Colonic mucosa (tissue), 4 donors: ENCODE measurements around the gene ZNF526. TPM values are rescaled to one million over a fixed set of nuclear protein-coding genes. Genes with fewer than 3 reads are reported as not detected.

Experiments
- DNase-seq: peaks from one replicate; pipeline ENCODE4 v3.0.0-alpha.2; 2020
- H3K27ac ChIP-seq: fragments of 200-600 bp; one replicate; pipeline ENCODE4 v1.8.0; 2021
- H3K27me3 ChIP-seq: fragments of 200-600 bp; one replicate; pipeline ENCODE4 v1.8.0; 2021
- H3K36me3 ChIP-seq: fragments of 200-600 bp; one replicate; pipeline ENCODE4 v1.8.0; 2021
- H3K4me1 ChIP-seq: fragments of 200-600 bp; one replicate; pipeline ENCODE4 v1.8.0; 2021; ENCODE audit warnings: mild to moderate bottlenecking
- H3K4me3 ChIP-seq: fragments of 200-600 bp; one replicate; pipeline ENCODE4 v1.8.0; 2021
- H3K9ac ChIP-seq, 2 donors: one replicate each; pipeline ENCODE4 v1.7.0; 2013; ENCODE audit warnings: control low read depth in 2 of 2, low read depth in 2 of 2, low read length in 2 of 2
- H3K9me3 ChIP-seq: fragments of 200-600 bp; one replicate; pipeline ENCODE4 v1.8.0; 2021
- intact Hi-C: fragments of 100-400 bp; cut with DNase I; formaldehyde crosslinking; loops from one replicate; pipeline ENCODE4 v1.14.1; 2022
- total RNA-seq, 2 donors: library from RNA; stranded (reverse); fragmentation: NEBNext Ultra II Directional in 1 of 2; extraction: Animal tissue kit (Norgen Biotek cat#: 25700) in 1 of 2; gene quantifications; one replicate each; pipeline ENCODE4 v1.2.1, GENCODE V29; 2021
- TF ChIP-seq, protein P1 (sequence below): fragments of 200-600 bp; IDR thresholded peaks from one replicate; pipeline ENCODE4 v1.8.0; 2022; ENCODE audit warnings: antibody characterized with exemption, mild to moderate bottlenecking
- donor health status: healthy.
- donor health status: DM: no; HTN: no; CAD: no.
- donor health status: DM: no; HTN: no; CAD: no.

Gene ZNF526
- total RNA-seq, 2 donors from 2014 or later, result 9.3 to 12.8 TPM

GRCh38 chr19:42189133-42189532 lies 31.0 kb upstream of the ZNF526 start:
- no peak overlapping the region for H3K9ac ChIP-seq
- no peak for DNase-seq
- H3K27me3 ChIP-seq, result no peaks in the 10 kb centered on the region
- no peak overlapping the region for H3K27ac ChIP-seq
- intact Hi-C loops, result no loop called here
- H3K4me3 ChIP-seq, result no peak overlapping the region
- peaks cover 10% of the 10 kb centered on the region for H3K4me1 ChIP-seq
- no peaks in the 10 kb centered on the region for H3K36me3 ChIP-seq
- H3K9me3 ChIP-seq, result no peaks in the 10 kb centered on the region
- TF ChIP-seq, protein P1, sequence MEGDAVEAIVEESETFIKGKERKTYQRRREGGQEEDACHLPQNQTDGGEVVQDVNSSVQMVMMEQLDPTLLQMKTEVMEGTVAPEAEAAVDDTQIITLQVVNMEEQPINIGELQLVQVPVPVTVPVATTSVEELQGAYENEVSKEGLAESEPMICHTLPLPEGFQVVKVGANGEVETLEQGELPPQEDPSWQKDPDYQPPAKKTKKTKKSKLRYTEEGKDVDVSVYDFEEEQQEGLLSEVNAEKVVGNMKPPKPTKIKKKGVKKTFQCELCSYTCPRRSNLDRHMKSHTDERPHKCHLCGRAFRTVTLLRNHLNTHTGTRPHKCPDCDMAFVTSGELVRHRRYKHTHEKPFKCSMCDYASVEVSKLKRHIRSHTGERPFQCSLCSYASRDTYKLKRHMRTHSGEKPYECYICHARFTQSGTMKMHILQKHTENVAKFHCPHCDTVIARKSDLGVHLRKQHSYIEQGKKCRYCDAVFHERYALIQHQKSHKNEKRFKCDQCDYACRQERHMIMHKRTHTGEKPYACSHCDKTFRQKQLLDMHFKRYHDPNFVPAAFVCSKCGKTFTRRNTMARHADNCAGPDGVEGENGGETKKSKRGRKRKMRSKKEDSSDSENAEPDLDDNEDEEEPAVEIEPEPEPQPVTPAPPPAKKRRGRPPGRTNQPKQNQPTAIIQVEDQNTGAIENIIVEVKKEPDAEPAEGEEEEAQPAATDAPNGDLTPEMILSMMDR, result no peak

- H3K9ac ChIP-seq, result peak overlapping the region in 1 of 2 donors; percentile 57
- TF ChIP-seq, protein P1, result no peak
- peaks cover 6% of the 10 kb centered on the region for H3K4me1 ChIP-seq
- no peak for DNase-seq
- intact Hi-C loops, result no loop called here
- H3K27me3 ChIP-seq, result no peaks in the 10 kb centered on the region
- no peak overlapping the region for H3K4me3 ChIP-seq
- no peaks in the 10 kb centered on the region for H3K9me3 ChIP-seq
- peak overlapping the region; percentile 80 for H3K27ac ChIP-seq
- H3K36me3 ChIP-seq, result no peaks in the 10 kb centered on the region
These were observed 28.8 kb upstream of the ZNF526 start for GRCh38 chr19:42191330-42191729.

- no peaks in the 10 kb centered on the region for H3K27me3 ChIP-seq
- peak overlapping the region; percentile 80 for H3K27ac ChIP-seq
- H3K4me1 ChIP-seq, result peaks cover 6% of the 10 kb centered on the region
- intact Hi-C loops, result no loop called here
- peak overlapping the region in 1 of 2 donors; percentile 57 for H3K9ac ChIP-seq
- peak; percentile 90 for DNase-seq
- H3K9me3 ChIP-seq, result no peaks in the 10 kb centered on the region
- no peak overlapping the region for H3K4me3 ChIP-seq
- TF ChIP-seq, protein P1, result no peak
- no peaks in the 10 kb centered on the region for H3K36me3 ChIP-seq
These were observed 28.3 kb upstream of the ZNF526 start for GRCh38 chr19:42191855-42192254.

- intact Hi-C loops, result no loop called here
- DNase-seq, result no peak
These were observed 26.8 kb upstream of the ZNF526 start for GRCh38 chr19:42193294-42193693.

GRCh38 chr19:42193706-42194105 lies 26.4 kb upstream of the ZNF526 start:
- intact Hi-C loops, result no loop called here
- peaks cover 10% of the 10 kb centered on the region for H3K4me1 ChIP-seq
- H3K27ac ChIP-seq, result peak overlapping the region; percentile 67
- H3K4me3 ChIP-seq, result no peak overlapping the region
- H3K36me3 ChIP-seq, result peaks cover 1% of the 10 kb centered on the region
- no peaks in the 10 kb centered on the region for H3K27me3 ChIP-seq
- no peak for DNase-seq
- H3K9ac ChIP-seq, result no peak overlapping the region
- TF ChIP-seq, protein P1, result no peak
- no peaks in the 10 kb centered on the region for H3K9me3 ChIP-seq

More at GRCh38 chr19:42193294-42193693, 26.8 kb upstream of the ZNF526 start:
- H3K9ac ChIP-seq, result no peak overlapping the region
- H3K4me3 ChIP-seq, result no peak overlapping the region
- no peaks in the 10 kb centered on the region for H3K27me3 ChIP-seq
- peaks cover 10% of the 10 kb centered on the region for H3K4me1 ChIP-seq
- no peaks in the 10 kb centered on the region for H3K36me3 ChIP-seq
- H3K9me3 ChIP-seq, result no peaks in the 10 kb centered on the region
- TF ChIP-seq, protein P1, result no peak
- peak overlapping the region; percentile 67 for H3K27ac ChIP-seq
